ENCODE measurements around the gene BHLHA9. TPM values are rescaled to one million over a fixed set of nuclear protein-coding genes. Genes with fewer than 3 reads are reported as not detected.
"Not testable (repeated sequence)": the region's sequence is repeated elsewhere in the genome, so short reads cannot be mapped to it uniquely, and the experiment has no call there.

Gene BHLHA9
- polyA plus RNA-seq (ENCODE audit: insufficient read length in 4 of 4) = not detected

- DNase-seq (ENCODE audit: low read depth in 4 of 4, low spot score in 3 of 4) = no peak
Observed at GRCh38 chr17:1270210-1271029, at the start of gene BHLHA9. TSS of gene BHLHA9 (plus strand) at chr17:1270444. CDS start at chr17:1270564, 120 bp downstream.

GRCh38 chr17:1221209-1221608 lies 49.0 kb upstream of the BHLHA9 start:
- DNase-seq (ENCODE audit: low read depth in 4 of 4, low spot score in 3 of 4) = no peak

- DNase-seq (ENCODE audit: low read depth in 4 of 4, low spot score in 3 of 4) = no peak
Observed at GRCh38 chr17:1222321-1222720, 47.9 kb upstream of the BHLHA9 start.

- no peak for DNase-seq (ENCODE audit: low read depth in 4 of 4, low spot score in 3 of 4)
Observed at GRCh38 chr17:1223662-1224061, 46.6 kb upstream of the BHLHA9 start.

- no peak for DNase-seq (ENCODE audit: low read depth in 4 of 4, low spot score in 3 of 4)
Observed at GRCh38 chr17:1224330-1224729, 45.9 kb upstream of the BHLHA9 start.

- no peak for DNase-seq (ENCODE audit: low read depth in 4 of 4, low spot score in 3 of 4)
Observed at GRCh38 chr17:1226308-1226707, 43.9 kb upstream of the BHLHA9 start.

GRCh38 chr17:1227365-1227764 lies 42.9 kb upstream of the BHLHA9 start:
- DNase-seq (ENCODE audit: low read depth in 4 of 4, low spot score in 3 of 4) = no peak

GRCh38 chr17:1227917-1228780 lies 42.1 kb upstream of the BHLHA9 start:
- no peak for DNase-seq (ENCODE audit: low read depth in 4 of 4, low spot score in 3 of 4)

GRCh38 chr17:1228781-1229348 lies 41.4 kb upstream of the BHLHA9 start:
- no peak for DNase-seq (ENCODE audit: low read depth in 4 of 4, low spot score in 3 of 4)

- no peak for DNase-seq (ENCODE audit: low read depth in 4 of 4, low spot score in 3 of 4)
Observed at GRCh38 chr17:1229349-1229899, 40.8 kb upstream of the BHLHA9 start.

GRCh38 chr17:1229900-1230501 lies 40.2 kb upstream of the BHLHA9 start:
- DNase-seq (ENCODE audit: low read depth in 4 of 4, low spot score in 3 of 4) = no peak

GRCh38 chr17:1231456-1231855 lies 38.8 kb upstream of the BHLHA9 start:
- no peak for DNase-seq (ENCODE audit: low read depth in 4 of 4, low spot score in 3 of 4)

- no peak for DNase-seq (ENCODE audit: low read depth in 4 of 4, low spot score in 3 of 4)
Observed at GRCh38 chr17:1232331-1232730, 37.9 kb upstream of the BHLHA9 start.

- no peak for DNase-seq (ENCODE audit: low read depth in 4 of 4, low spot score in 3 of 4)
Observed at GRCh38 chr17:1232786-1233185, 37.5 kb upstream of the BHLHA9 start.

GRCh38 chr17:1234455-1234854 lies 35.8 kb upstream of the BHLHA9 start:
- no peak for DNase-seq (ENCODE audit: low read depth in 4 of 4, low spot score in 3 of 4)

GRCh38 chr17:1237471-1237870 lies 32.8 kb upstream of the BHLHA9 start:
- DNase-seq (ENCODE audit: low read depth in 4 of 4, low spot score in 3 of 4) = no peak

GRCh38 chr17:1239210-1239609 lies 31.0 kb upstream of the BHLHA9 start:
- no peak for DNase-seq (ENCODE audit: low read depth in 4 of 4, low spot score in 3 of 4)

- not testable (repeated sequence) for DNase-seq (ENCODE audit: low read depth in 4 of 4, low spot score in 3 of 4)
Observed at GRCh38 chr17:1240426-1240825, 29.8 kb upstream of the BHLHA9 start.

- no peak for DNase-seq (ENCODE audit: low read depth in 4 of 4, low spot score in 3 of 4)
Observed at GRCh38 chr17:1241929-1242328, 28.3 kb upstream of the BHLHA9 start.

- DNase-seq (ENCODE audit: low read depth in 4 of 4, low spot score in 3 of 4) = no peak
Observed at GRCh38 chr17:1244606-1245012, 25.6 kb upstream of the BHLHA9 start.

Data from right renal pelvis (tissue), 4 donors.